Endometrial microvascular endothelial cells (primary cell): Measurements from ENCODE around the gene FOSB. TPM values are rescaled to one million over a fixed set of nuclear protein-coding genes. Genes with fewer than 3 reads are reported as not detected.
"Not testable (repeated sequence)": the region's sequence is repeated elsewhere in the genome, so short reads cannot be mapped to it uniquely, and the experiment has no call there.

Source experiments
- in situ Hi-C: cut with HindIII; loops from 2 replicates; pipeline ENCODE4 v1.10.0; 2017; ENCODE audit warnings: low sequenced_read_pairs, low pct_unique_long_range_greater_than_20kb; ENCODE audit errors: inconsistent ontology term
- total RNA-seq: library from RNA; depleted of rRNA; stranded (reverse); fragments of >200 nt; gene quantifications from one replicate; pipeline ENCODE4 v1.2.3, GENCODE V29; 2015; ENCODE audit errors: inconsistent ontology term

Gene FOSB
- total RNA-seq, 1 donor from 2014 or later = 0.84 TPM

GRCh38 chr19:45499196-45500180 lies 31.7 kb downstream of the FOSB start:
- in situ Hi-C loops = no loop called here

- in situ Hi-C loops = no loop called here
These were observed 33.3 kb downstream of the FOSB start for GRCh38 chr19:45500918-45501729.

- in situ Hi-C loops = no loop called here
These were observed 33.9 kb downstream of the FOSB start for GRCh38 chr19:45501730-45502014.

- in situ Hi-C loops = no loop called here
These were observed 34.3 kb downstream of the FOSB start for GRCh38 chr19:45502111-45502510.

GRCh38 chr19:45503909-45504308 lies 36.1 kb downstream of the FOSB start:
- in situ Hi-C loops = no loop called here

GRCh38 chr19:45505151-45505995 lies 37.6 kb downstream of the FOSB start:
- in situ Hi-C loops = no loop called here

- in situ Hi-C loops = no loop called here
These were observed 38.1 kb downstream of the FOSB start for GRCh38 chr19:45505996-45506245.

GRCh38 chr19:45506246-45506988 lies 38.6 kb downstream of the FOSB start:
- in situ Hi-C loops = no loop called here

GRCh38 chr19:45506989-45507871 lies 39.4 kb downstream of the FOSB start, which contains the start of gene VASP:
Gene VASP (plus strand): TSS chr19:45507479. CDS start chr19:45507772, 293 bp downstream.
- in situ Hi-C loops = no loop called here

- in situ Hi-C loops = no loop called here
These were observed 40.1 kb downstream of the FOSB start for GRCh38 chr19:45507872-45508416.

- in situ Hi-C loops = no loop called here
These were observed 40.6 kb downstream of the FOSB start for GRCh38 chr19:45508417-45508860.

- in situ Hi-C loops = no loop called here
These were observed 41.3 kb downstream of the FOSB start for GRCh38 chr19:45508861-45509691.

- in situ Hi-C loops = no loop called here
These were observed 41.9 kb downstream of the FOSB start for GRCh38 chr19:45509692-45510015.

- in situ Hi-C loops = not testable (repeated sequence)
These were observed 42.6 kb downstream of the FOSB start for GRCh38 chr19:45510352-45510751.

- in situ Hi-C loops = no loop called here
These were observed 43.3 kb downstream of the FOSB start for GRCh38 chr19:45511074-45511473.

- in situ Hi-C loops = no loop called here
These were observed 45.2 kb downstream of the FOSB start for GRCh38 chr19:45512881-45513483.
